ENCODE data around the gene NAALADL2. TPM values are rescaled to one million over a fixed set of nuclear protein-coding genes. Genes with fewer than 3 reads are reported as not detected.
"Not testable (repeated sequence)": the region's sequence is repeated elsewhere in the genome, so short reads cannot be mapped to it uniquely, and the experiment has no call there.

NAALADL2 gene
- total and polyA plus RNA-seq, 2 experiments from 2014 or later, result 3.4 to 15.3 TPM

- Histone ChIP-seq H4K20me1 (ENCODE audit: insufficient read depth, poor library complexity, severe bottlenecking) (no peaks in the 10 kb centered on the region), H3K4me1 (ENCODE audit: insufficient read depth) (peaks cover 18% of the 10 kb centered on the region), H3K4me3 (no peak overlapping the region), H3K9me3 (ENCODE audit: low read depth) (no peaks in the 10 kb centered on the region), H3K79me2 (no peaks in the 10 kb centered on the region), H2AFZ (no peak overlapping the region), H3K27ac (no peak overlapping the region), H3K27me3 (no peaks in the 10 kb centered on the region), H3K4me2 (peak overlapping the region; percentile 5), H3K36me3 (replicated peaks; ENCODE audit: insufficient read depth, low read depth) (no peaks in the 10 kb centered on the region), H3K9me2 (replicated peaks; ENCODE audit: insufficient read depth) (no peaks in the 10 kb centered on the region)
- WGBS (ENCODE audit: low lambda C conversion rate, missing lambda C conversion rate), result 48% methylated on average over 3 of the region's 3 CpGs
- TF ChIP-seq EZH2phosphoT487 (IDR thresholded peaks at IDR 0.05; ENCODE audit: low read depth, severe bottlenecking, unreplicated experiment) (no peak), CTCF (IDR thresholded peaks at IDR 0.05; ENCODE audit: poor library complexity) (no peak), EZH2 (IDR thresholded peaks at IDR 0.05; ENCODE audit: borderline replicate concordance) (no peak)
- peak; percentile 14 for DNase-seq (ENCODE audit: low spot score)
Observed at GRCh38 chr3:175777495-175777894, 918.4 kb downstream of the NAALADL2 start.

DNA sequence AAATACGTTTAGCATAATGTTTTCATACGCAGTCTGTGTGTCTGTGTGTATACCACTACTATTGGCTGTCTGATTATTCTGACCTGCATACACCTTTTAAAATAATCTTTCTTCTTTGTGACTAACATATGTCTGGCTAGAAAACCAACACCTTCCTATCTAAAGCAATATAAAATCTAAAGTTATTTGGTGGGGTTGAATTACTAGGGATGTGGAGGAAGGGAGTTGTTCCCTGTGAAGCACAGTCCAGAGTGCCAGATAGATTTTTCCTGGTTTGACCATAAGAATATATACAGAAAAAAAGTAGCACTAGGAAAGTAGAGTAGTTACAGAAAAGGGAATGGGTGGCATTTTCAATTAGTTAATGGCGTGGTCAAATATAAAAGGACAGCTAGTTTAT, 918.8 kb downstream of the NAALADL2 start:
- 92% methylated on average over 3 of the region's 3 CpGs for WGBS (ENCODE audit: low lambda C conversion rate, missing lambda C conversion rate)
- Histone ChIP-seq H3K27ac (no peak overlapping the region), H3K4me1 (ENCODE audit: insufficient read depth) (peaks cover 18% of the 10 kb centered on the region), H4K20me1 (ENCODE audit: insufficient read depth, poor library complexity, severe bottlenecking) (no peaks in the 10 kb centered on the region), H3K9me3 (ENCODE audit: low read depth) (no peaks in the 10 kb centered on the region), H3K9me2 (replicated peaks; ENCODE audit: insufficient read depth) (no peaks in the 10 kb centered on the region), H3K36me3 (replicated peaks; ENCODE audit: insufficient read depth, low read depth) (no peaks in the 10 kb centered on the region), H2AFZ (no peak overlapping the region), H3K27me3 (no peaks in the 10 kb centered on the region), H3K4me2 (peak overlapping the region; percentile 5), H3K79me2 (no peaks in the 10 kb centered on the region), H3K4me3 (no peak overlapping the region)
- no peak for DNase-seq (ENCODE audit: low spot score)
- no peak for TF ChIP-seq EZH2phosphoT487 (IDR thresholded peaks at IDR 0.05; ENCODE audit: low read depth, severe bottlenecking, unreplicated experiment)
- TF ChIP-seq EZH2 (IDR thresholded peaks at IDR 0.05; ENCODE audit: borderline replicate concordance), result no peak
- no peak for TF ChIP-seq CTCF (IDR thresholded peaks at IDR 0.05; ENCODE audit: poor library complexity)

DNA sequence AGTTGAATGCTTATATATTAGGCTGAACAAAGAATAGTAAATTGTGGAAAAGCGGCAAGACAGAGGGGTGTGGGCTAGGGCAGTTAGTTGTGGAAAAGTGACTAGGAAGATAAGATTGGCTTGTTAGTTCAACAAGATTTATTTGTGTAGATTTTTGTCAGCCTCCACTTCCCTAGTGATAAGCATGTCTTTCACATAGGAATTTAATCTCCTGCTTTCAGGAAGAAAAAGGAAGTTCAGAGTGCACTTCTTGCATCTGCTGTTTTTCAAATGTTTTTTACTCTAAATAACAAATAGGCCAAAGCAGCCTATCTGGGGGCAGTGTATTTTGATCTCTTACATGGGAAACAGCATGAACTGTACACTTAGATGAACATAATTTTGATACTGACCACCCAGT, 919.9 kb downstream of the NAALADL2 start:
- Histone ChIP-seq H3K4me1 (ENCODE audit: insufficient read depth) (peaks cover 18% of the 10 kb centered on the region), H3K4me2 (peak overlapping the region; percentile 4), H3K36me3 (replicated peaks; ENCODE audit: insufficient read depth, low read depth) (no peaks in the 10 kb centered on the region), H3K4me3 (no peak overlapping the region), H3K9me2 (replicated peaks; ENCODE audit: insufficient read depth) (no peaks in the 10 kb centered on the region), H4K20me1 (ENCODE audit: insufficient read depth, poor library complexity, severe bottlenecking) (no peaks in the 10 kb centered on the region), H3K27me3 (no peaks in the 10 kb centered on the region), H3K27ac (no peak overlapping the region), H3K9me3 (ENCODE audit: low read depth) (no peaks in the 10 kb centered on the region), H2AFZ (no peak overlapping the region), H3K79me2 (no peaks in the 10 kb centered on the region)
- no peak for DNase-seq (ENCODE audit: low spot score)
- TF ChIP-seq EZH2 (IDR thresholded peaks at IDR 0.05; ENCODE audit: borderline replicate concordance), result no peak
- no peak for TF ChIP-seq EZH2phosphoT487 (IDR thresholded peaks at IDR 0.05; ENCODE audit: low read depth, severe bottlenecking, unreplicated experiment)
- no peak for TF ChIP-seq CTCF (IDR thresholded peaks at IDR 0.05; ENCODE audit: poor library complexity)
- WGBS (ENCODE audit: low lambda C conversion rate, missing lambda C conversion rate), result 52% methylated on average over 1 of the region's 1 CpG

DNA sequence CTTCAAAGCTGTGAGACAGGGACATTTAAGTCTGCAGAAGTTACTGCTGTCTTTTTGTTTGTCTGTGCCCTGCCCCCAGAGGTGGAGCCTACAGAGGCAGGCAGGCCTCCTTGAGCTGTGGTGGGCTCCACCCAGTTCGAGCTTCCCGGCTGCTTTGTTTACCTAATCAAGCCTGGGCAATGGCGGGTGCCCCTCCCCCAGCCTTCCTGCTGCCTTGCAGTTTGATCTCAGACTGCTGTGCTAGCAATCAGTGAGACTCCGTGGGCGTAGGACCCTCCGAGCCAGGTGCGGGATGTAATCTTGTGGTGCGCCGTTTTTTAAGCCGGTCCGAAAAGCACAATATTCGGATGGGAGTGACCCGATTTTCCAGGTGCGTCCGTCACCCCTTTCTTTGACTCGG, 928.0 kb downstream of the NAALADL2 start:
- H3K27ac ChIP-seq; H3K9me2 ChIP-seq (replicated peaks; ENCODE audit: insufficient read depth); H3K79me2 ChIP-seq; H3K36me3 ChIP-seq (replicated peaks; ENCODE audit: insufficient read depth, low read depth); H4K20me1 ChIP-seq (ENCODE audit: insufficient read depth, poor library complexity, severe bottlenecking); DNase-seq (ENCODE audit: low spot score); H3K9me3 ChIP-seq (ENCODE audit: low read depth); H3K4me1 ChIP-seq (ENCODE audit: insufficient read depth); H3K4me2 ChIP-seq; H3K4me3 ChIP-seq; H3K27me3 ChIP-seq; H2AFZ ChIP-seq: not testable (repeated sequence)
- WGBS (ENCODE audit: low lambda C conversion rate, missing lambda C conversion rate), result 77% methylated on average over 11 of the region's 16 CpGs

All from hepatocyte (in vitro differentiated cells).